Caco-2 (cell line): ENCODE data around the gene ACCS. TPM values are rescaled to one million over a fixed set of nuclear protein-coding genes. Genes with fewer than 3 reads are reported as not detected.

Source experiments
- BruUV-seq: library from RNA; stranded (reverse); fragments of 400-500 nt; replicated peaks from 2 replicates; lab custom pipeline; 2021; lab: Mats Ljungman, UMichigan
- CTCF ChIA-PET: fragments of 300-600 bp; sonication (Branson Sonifier 250); formaldehyde crosslinking; loops from one replicate; lab custom pipeline; 2022; ENCODE audit warnings: antibody characterized with exemption; lab: Charles Lee
- POLR2A ChIA-PET: fragments of 300-600 bp; sonication (Branson Sonifier 250); formaldehyde crosslinking; loops from one replicate; lab custom pipeline; 2022; ENCODE audit warnings: antibody characterized with exemption; lab: Charles Lee
- DNase-seq, 2 experiments: peaks; one replicate each; pipeline versions ENCODE4 v3.0.0 to v3.0.0-alpha.2; 2020 to 2022
- H3K27me3 ChIP-seq: replicated peaks from 2 replicates; pipeline ENCODE4 v1.6.0; 2011; ENCODE audit warnings: low read length; ENCODE audit not compliant: control insufficient read depth, insufficient read depth
- H3K36me3 ChIP-seq: 2 replicates; pipeline ENCODE4 v1.5.1; 2011; ENCODE audit warnings: low read length; ENCODE audit not compliant: control insufficient read depth, insufficient read depth
- H3K4me1 ChIP-seq: fragments of 250-450 bp; sonication (Bioruptor Pico); 2 replicates; pipeline ENCODE4 v1.5.1; 2020; ENCODE audit warnings: mild to moderate bottlenecking
- H3K4me3 ChIP-seq: 2 replicates; pipeline ENCODE4 v1.5.1; 2011; ENCODE audit warnings: low read depth, mild to moderate bottlenecking, control low read depth, low read length
- H3K9me3 ChIP-seq: fragments of 250-450 bp; sonication (Bioruptor Pico); 2 replicates; pipeline ENCODE4 v1.5.1; 2020; ENCODE audit warnings: mild to moderate bottlenecking, moderate library complexity
- H3K27ac Mint-ChIP-seq: one replicate; pipeline ENCODE4 v1.8.0; 2022; ENCODE audit warnings: mixed read lengths; ENCODE audit not compliant: unreplicated experiment
- H3K27me3 Mint-ChIP-seq: one replicate; pipeline ENCODE4 v1.8.0; 2022; ENCODE audit warnings: mixed read lengths; ENCODE audit not compliant: insufficient read depth, unreplicated experiment
- H3K36me3 Mint-ChIP-seq: one replicate; pipeline ENCODE4 v1.8.0; 2022; ENCODE audit warnings: mild to moderate bottlenecking, mixed read lengths; ENCODE audit not compliant: insufficient read depth, unreplicated experiment
- H3K4me1 Mint-ChIP-seq: one replicate; pipeline ENCODE4 v1.8.0; 2022; ENCODE audit warnings: low read depth, mixed read lengths; ENCODE audit not compliant: unreplicated experiment
- H3K4me3 Mint-ChIP-seq: one replicate; pipeline ENCODE4 v1.8.0; 2022; ENCODE audit warnings: mild to moderate bottlenecking, moderate library complexity, mixed read lengths; ENCODE audit not compliant: unreplicated experiment
- H3K9me3 Mint-ChIP-seq: one replicate; pipeline ENCODE4 v1.8.0; 2022; ENCODE audit warnings: mixed read lengths; ENCODE audit not compliant: unreplicated experiment
- intact Hi-C: fragments of 100-400 bp; cut with micrococcal nuclease; formaldehyde crosslinking; loops from one replicate; pipeline ENCODE4 v1.10.0; 2022; ENCODE audit not compliant: unreplicated experiment
- total RNA-seq: library from RNA; stranded (reverse); gene quantifications from 2 replicates; pipeline ENCODE4 v1.2.3, GENCODE V29; 2022
- TF ChIP-seq, protein P1 (sequence below), 2 experiments: fragments of 200-600 bp in 1 of 2; IDR thresholded peaks; 1 replicate in 1 of 2; 2 replicates in 1 of 2; pipeline versions ENCODE4 v1.5.1 to v1.8.0; 2011 to 2022; ENCODE audit warnings: antibody characterized with exemption in 1 of 2, control low read depth in 1 of 2, inconsistent platforms in 1 of 2, low read depth in 1 of 2, low read length in 1 of 2, mild to moderate bottlenecking in 1 of 2, moderate library complexity in 1 of 2; ENCODE audit not compliant: insufficient read depth in 1 of 2, severe bottlenecking in 1 of 2, unreplicated experiment in 1 of 2

The ACCS gene
- total RNA-seq, 1 experiment from 2014 or later: 24.7 TPM

DNA sequence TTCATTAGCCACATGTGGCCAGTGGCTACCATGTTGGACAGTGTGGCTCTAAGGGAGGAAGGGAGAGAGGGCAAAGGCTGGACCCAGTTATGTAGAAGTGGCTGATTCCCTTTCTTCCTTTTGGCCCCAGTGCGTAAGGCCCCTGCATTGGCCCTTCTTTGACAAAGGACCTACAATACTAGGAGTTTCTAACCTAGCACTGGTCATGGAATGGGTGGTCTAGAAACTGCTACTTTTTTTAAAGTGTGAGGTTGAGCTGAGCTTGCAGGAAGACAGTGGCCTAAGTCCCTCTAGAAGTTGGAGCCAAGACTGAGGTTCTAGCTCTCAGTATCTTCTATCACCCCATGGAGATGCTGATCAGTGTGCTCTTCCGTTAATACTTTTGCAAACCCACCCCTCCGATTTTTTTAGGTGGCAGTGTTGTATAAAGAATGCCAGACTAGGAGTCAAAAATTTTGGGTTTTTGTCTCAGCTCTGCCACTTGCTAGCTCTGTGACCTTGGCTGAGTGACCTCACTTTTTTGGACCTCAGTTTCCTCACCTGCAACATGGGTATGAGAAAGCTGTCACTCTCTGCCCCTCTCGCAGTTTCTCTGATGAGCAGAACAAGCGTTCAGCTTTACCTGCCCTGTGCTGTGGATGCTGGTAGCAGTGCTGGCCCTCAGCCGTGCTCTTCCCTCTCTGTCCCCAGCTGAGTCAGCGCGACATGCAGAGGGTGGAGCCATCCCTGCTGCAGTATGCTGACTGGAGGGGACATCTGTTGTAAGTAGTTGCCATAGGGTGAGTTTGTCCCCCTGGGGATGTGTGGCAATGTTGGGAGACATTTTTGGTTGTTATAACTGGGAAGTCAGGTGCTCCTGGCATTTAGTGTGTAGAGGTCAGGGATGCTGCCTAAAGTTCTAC is 6.9 kb downstream of the ACCS start:
- no peaks in the 10 kb centered on the region for H3K27me3 Mint-ChIP-seq
- BruUV-seq: no TSS peak
- H3K4me3 ChIP-seq: no peak overlapping the region
- peaks cover 8% of the 10 kb centered on the region for H3K36me3 Mint-ChIP-seq
- intact Hi-C loops: no loop called here
- no peaks in the 10 kb centered on the region for H3K9me3 ChIP-seq
- POLR2A ChIA-PET: no interaction called here
- H3K9me3 Mint-ChIP-seq: no peaks in the 10 kb centered on the region
- no peak overlapping the region for H3K27ac Mint-ChIP-seq
- H3K4me1 Mint-ChIP-seq: no peaks in the 10 kb centered on the region
- no peak for DNase-seq
- no peaks in the 10 kb centered on the region for H3K27me3 ChIP-seq
- H3K4me1 ChIP-seq: no peaks in the 10 kb centered on the region
- H3K36me3 ChIP-seq: peaks cover 3% of the 10 kb centered on the region
- CTCF ChIA-PET: no interaction called here
- no peak overlapping the region for H3K4me3 Mint-ChIP-seq
- TF ChIP-seq, protein P1, sequence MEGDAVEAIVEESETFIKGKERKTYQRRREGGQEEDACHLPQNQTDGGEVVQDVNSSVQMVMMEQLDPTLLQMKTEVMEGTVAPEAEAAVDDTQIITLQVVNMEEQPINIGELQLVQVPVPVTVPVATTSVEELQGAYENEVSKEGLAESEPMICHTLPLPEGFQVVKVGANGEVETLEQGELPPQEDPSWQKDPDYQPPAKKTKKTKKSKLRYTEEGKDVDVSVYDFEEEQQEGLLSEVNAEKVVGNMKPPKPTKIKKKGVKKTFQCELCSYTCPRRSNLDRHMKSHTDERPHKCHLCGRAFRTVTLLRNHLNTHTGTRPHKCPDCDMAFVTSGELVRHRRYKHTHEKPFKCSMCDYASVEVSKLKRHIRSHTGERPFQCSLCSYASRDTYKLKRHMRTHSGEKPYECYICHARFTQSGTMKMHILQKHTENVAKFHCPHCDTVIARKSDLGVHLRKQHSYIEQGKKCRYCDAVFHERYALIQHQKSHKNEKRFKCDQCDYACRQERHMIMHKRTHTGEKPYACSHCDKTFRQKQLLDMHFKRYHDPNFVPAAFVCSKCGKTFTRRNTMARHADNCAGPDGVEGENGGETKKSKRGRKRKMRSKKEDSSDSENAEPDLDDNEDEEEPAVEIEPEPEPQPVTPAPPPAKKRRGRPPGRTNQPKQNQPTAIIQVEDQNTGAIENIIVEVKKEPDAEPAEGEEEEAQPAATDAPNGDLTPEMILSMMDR (IDR thresholded peaks at IDR 0.05; ENCODE audit: insufficient read depth in 1 of 2, low read depth in 1 of 2, low read length in 1 of 2, severe bottlenecking in 1 of 2, unreplicated experiment in 1 of 2): no peak

DNA sequence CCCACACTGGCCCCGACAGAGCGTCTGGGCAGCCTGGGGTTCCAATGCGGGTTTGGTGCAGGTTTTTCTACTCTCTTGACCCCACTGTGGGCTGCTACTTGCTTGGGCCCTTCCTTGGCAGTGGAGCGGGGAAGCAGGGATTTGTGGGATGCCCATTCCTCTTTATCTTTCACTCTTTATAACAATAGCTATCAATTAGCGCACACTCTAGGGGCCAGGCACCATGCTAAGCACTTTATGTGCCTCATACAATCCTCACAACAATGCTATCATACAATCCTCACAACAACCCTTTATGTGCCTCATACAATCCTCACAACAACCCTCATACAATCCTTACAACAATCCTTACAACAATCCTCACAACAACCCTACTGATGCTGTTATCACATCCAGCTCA is 12.7 kb downstream of the ACCS start:
- Mint-ChIP-seq H3K4me1 (no peaks in the 10 kb centered on the region), H3K4me3 (no peak overlapping the region), H3K9me3 (no peaks in the 10 kb centered on the region), H3K27ac (no peak overlapping the region), H3K27me3 (no peaks in the 10 kb centered on the region), H3K36me3 (peaks cover 5% of the 10 kb centered on the region)
- H3K36me3 ChIP-seq: peaks cover 3% of the 10 kb centered on the region
- ChIA-PET CTCF (no interaction called here), POLR2A (no interaction called here)
- TF ChIP-seq, protein P1 (IDR thresholded peaks at IDR 0.05; ENCODE audit: insufficient read depth in 1 of 2, low read depth in 1 of 2, low read length in 1 of 2, severe bottlenecking in 1 of 2, unreplicated experiment in 1 of 2): no peak
- no peak overlapping the region for H3K4me3 ChIP-seq
- BruUV-seq: no TSS peak
- H3K9me3 ChIP-seq: no peaks in the 10 kb centered on the region
- intact Hi-C loops: no loop called here
- no peaks in the 10 kb centered on the region for H3K4me1 ChIP-seq
- H3K27me3 ChIP-seq: no peaks in the 10 kb centered on the region
- no peak for DNase-seq

DNA sequence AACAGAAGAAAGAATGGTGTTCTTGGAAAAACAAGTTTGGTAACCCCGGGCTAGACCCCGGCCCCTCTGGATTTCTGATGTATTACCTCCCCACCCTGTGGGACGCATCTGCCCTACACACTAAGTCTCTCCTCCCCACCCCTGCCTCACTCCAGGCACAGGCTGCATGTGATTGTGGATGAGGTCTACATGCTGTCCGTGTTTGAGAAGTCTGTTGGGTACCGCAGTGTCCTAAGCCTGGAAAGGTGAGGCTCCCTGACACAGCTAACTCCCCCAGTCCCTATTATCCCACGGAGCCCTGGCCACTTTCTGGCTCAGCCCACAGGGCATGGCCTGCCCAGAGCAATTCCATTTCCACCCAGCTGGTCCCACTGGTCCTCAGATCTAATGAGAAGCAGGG is 13.3 kb downstream of the ACCS start:
- H3K36me3 Mint-ChIP-seq: peaks cover 11% of the 10 kb centered on the region
- CTCF ChIA-PET: no interaction called here
- Histone ChIP-seq H3K4me3 (no peak overlapping the region), H3K9me3 (no peaks in the 10 kb centered on the region), H3K36me3 (peaks cover 3% of the 10 kb centered on the region), H3K4me1 (no peaks in the 10 kb centered on the region), H3K27me3 (no peaks in the 10 kb centered on the region)
- H3K4me1 Mint-ChIP-seq: no peaks in the 10 kb centered on the region
- no peaks in the 10 kb centered on the region for H3K27me3 Mint-ChIP-seq
- DNase-seq: no peak
- H3K9me3 Mint-ChIP-seq: no peaks in the 10 kb centered on the region
- TF ChIP-seq, protein P1 (IDR thresholded peaks at IDR 0.05; ENCODE audit: insufficient read depth in 1 of 2, low read depth in 1 of 2, low read length in 1 of 2, severe bottlenecking in 1 of 2, unreplicated experiment in 1 of 2): no peak
- POLR2A ChIA-PET: no interaction called here
- intact Hi-C loops: no loop called here
- no peak overlapping the region for H3K27ac Mint-ChIP-seq
- no TSS peak for BruUV-seq
- H3K4me3 Mint-ChIP-seq: no peak overlapping the region
